Osteoblast (primary cell): Measurements from ENCODE around the gene POU6F2. TPM values are rescaled to one million over a fixed set of nuclear protein-coding genes. Genes with fewer than 3 reads are reported as not detected.

Source experiments
- DNase-seq: peaks from one replicate; pipeline ENCODE4 v3.0.0; 2011; ENCODE audit warnings: low spot score, mixed read lengths; ENCODE audit not compliant: insufficient read length; ENCODE audit errors: missing footprints
- H2AFZ ChIP-seq: 2 replicates; pipeline ENCODE4 v1.6.0; 2011; ENCODE audit warnings: mild to moderate bottlenecking, low read length
- H3K27ac ChIP-seq: 2 replicates; pipeline ENCODE4 v1.5.1; 2011; ENCODE audit warnings: mild to moderate bottlenecking, low read depth, low read length, moderate library complexity
- H3K27me3 ChIP-seq: 2 replicates; pipeline ENCODE4 v1.6.0; 2012; ENCODE audit warnings: mild to moderate bottlenecking, control low read depth, inconsistent platforms, low read length, moderate library complexity; ENCODE audit not compliant: insufficient read depth
- H3K36me3 ChIP-seq: 2 replicates; pipeline ENCODE4 v1.5.1; 2011; ENCODE audit warnings: mild to moderate bottlenecking, low read length, control low read depth, moderate library complexity; ENCODE audit not compliant: insufficient read depth
- H3K4me1 ChIP-seq: 2 replicates; pipeline ENCODE4 v1.5.1; 2011; ENCODE audit warnings: mild to moderate bottlenecking, low read length, control low read depth, moderate library complexity; ENCODE audit not compliant: insufficient read depth
- H3K4me2 ChIP-seq: 2 replicates; pipeline ENCODE4 v1.6.0; 2011; ENCODE audit warnings: mild to moderate bottlenecking, low read length; ENCODE audit not compliant: insufficient read depth
- H3K4me3 ChIP-seq: fragments of 200-600 bp; sonication (generic); 3 replicates; pipeline ENCODE4 v1.5.1; 2012; ENCODE audit warnings: mild to moderate bottlenecking, low read length, inconsistent platforms; ENCODE audit not compliant: insufficient read depth
- H3K79me2 ChIP-seq: 2 replicates; pipeline ENCODE4 v1.6.0; 2012; ENCODE audit warnings: mild to moderate bottlenecking, low read length, control low read depth, inconsistent platforms; ENCODE audit not compliant: insufficient read depth
- H3K9me3 ChIP-seq: 2 replicates; pipeline ENCODE4 v1.5.1; 2011; ENCODE audit warnings: low read depth, low read length, control low read depth
- H4K20me1 ChIP-seq: 2 replicates; pipeline ENCODE4 v1.6.0; 2012; ENCODE audit warnings: mild to moderate bottlenecking, low read length, control low read depth; ENCODE audit not compliant: insufficient read depth
- total RNA-seq: library from RNA; depleted of rRNA; stranded (reverse); fragments of >200 nt; gene quantifications from 2 replicates; pipeline ENCODE4 v1.2.3, GENCODE V29; 2012
- TF ChIP-seq, protein P1 (sequence below): IDR thresholded peaks from 2 replicates; pipeline ENCODE4 v1.5.1; 2011; ENCODE audit warnings: mild to moderate bottlenecking, low read depth, low read length, moderate library complexity; ENCODE audit errors: extremely low read depth

POU6F2 gene
- total RNA-seq, 1 donor, result not detected

DNA sequence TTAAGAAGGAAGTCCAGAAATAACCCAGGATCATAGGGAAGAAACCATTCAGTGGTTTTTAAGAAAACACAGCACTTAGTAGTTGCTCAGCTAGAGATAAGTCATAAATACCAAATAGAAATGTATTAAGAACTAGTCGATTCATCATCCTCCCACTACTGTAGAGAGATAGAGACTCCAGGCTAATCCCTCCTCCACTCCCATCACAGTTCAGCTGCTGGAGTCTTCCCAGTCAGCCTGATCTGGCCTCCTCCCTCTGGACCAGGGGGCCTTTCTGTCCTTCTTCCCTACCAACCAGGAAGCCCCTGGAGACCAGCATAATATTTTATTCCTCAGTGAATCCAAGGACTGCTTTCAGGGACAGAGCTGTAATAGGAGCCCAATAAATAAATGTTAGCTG is 294.4 kb downstream of the POU6F2 start:
- Histone ChIP-seq H3K27ac (no peak overlapping the region), H3K4me2 (no peak overlapping the region), H3K79me2 (no peaks in the 10 kb centered on the region), H3K36me3 (no peaks in the 10 kb centered on the region), H4K20me1 (no peaks in the 10 kb centered on the region), H3K9me3 (no peaks in the 10 kb centered on the region), H2AFZ (no peak overlapping the region), H3K4me3 (no peak overlapping the region), H3K27me3 (no peaks in the 10 kb centered on the region), H3K4me1 (no peaks in the 10 kb centered on the region)
- TF ChIP-seq, protein P1, sequence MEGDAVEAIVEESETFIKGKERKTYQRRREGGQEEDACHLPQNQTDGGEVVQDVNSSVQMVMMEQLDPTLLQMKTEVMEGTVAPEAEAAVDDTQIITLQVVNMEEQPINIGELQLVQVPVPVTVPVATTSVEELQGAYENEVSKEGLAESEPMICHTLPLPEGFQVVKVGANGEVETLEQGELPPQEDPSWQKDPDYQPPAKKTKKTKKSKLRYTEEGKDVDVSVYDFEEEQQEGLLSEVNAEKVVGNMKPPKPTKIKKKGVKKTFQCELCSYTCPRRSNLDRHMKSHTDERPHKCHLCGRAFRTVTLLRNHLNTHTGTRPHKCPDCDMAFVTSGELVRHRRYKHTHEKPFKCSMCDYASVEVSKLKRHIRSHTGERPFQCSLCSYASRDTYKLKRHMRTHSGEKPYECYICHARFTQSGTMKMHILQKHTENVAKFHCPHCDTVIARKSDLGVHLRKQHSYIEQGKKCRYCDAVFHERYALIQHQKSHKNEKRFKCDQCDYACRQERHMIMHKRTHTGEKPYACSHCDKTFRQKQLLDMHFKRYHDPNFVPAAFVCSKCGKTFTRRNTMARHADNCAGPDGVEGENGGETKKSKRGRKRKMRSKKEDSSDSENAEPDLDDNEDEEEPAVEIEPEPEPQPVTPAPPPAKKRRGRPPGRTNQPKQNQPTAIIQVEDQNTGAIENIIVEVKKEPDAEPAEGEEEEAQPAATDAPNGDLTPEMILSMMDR, result no peak
- DNase-seq, result no peak

- Histone ChIP-seq H3K4me1 (no peaks in the 10 kb centered on the region), H4K20me1 (no peaks in the 10 kb centered on the region), H3K27me3 (no peaks in the 10 kb centered on the region), H3K9me3 (no peaks in the 10 kb centered on the region), H3K36me3 (no peaks in the 10 kb centered on the region), H2AFZ (no peak overlapping the region), H3K4me3 (no peak overlapping the region), H3K27ac (no peak overlapping the region), H3K4me2 (no peak overlapping the region), H3K79me2 (no peaks in the 10 kb centered on the region)
- TF ChIP-seq, protein P1, result no peak
- no peak for DNase-seq
Observed at GRCh38 chr7:39272691-39273090, 295.0 kb downstream of the POU6F2 start.

DNA sequence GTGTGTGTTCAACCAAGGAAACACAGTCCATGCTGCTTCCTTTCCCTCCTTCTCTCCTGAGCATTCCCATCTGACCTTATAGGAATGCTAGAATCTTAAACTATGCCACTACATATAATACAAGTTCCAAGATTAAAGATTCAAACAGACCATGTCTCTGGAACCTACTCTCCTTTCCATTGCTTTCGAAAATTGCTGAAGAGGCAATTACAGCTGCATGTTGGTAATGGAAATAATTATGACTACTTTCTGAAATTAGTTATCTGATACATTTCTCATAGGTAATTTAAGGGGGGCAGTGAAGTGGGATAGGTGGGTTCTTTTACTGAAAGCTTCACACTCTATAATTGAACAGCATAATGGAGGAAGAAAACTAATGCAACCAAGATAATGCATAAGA is 302.6 kb downstream of the POU6F2 start:
- TF ChIP-seq, protein P1, result no peak
- no peaks in the 10 kb centered on the region for H3K79me2 ChIP-seq
- no peak overlapping the region for H3K4me2 ChIP-seq
- H2AFZ ChIP-seq, result no peak overlapping the region
- no peaks in the 10 kb centered on the region for H4K20me1 ChIP-seq
- no peak for DNase-seq
- H3K4me3 ChIP-seq, result no peak overlapping the region
- H3K4me1 ChIP-seq, result no peaks in the 10 kb centered on the region
- H3K27ac ChIP-seq, result no peak overlapping the region
- H3K27me3 ChIP-seq, result no peaks in the 10 kb centered on the region
- no peaks in the 10 kb centered on the region for H3K36me3 ChIP-seq
- no peaks in the 10 kb centered on the region for H3K9me3 ChIP-seq

DNA sequence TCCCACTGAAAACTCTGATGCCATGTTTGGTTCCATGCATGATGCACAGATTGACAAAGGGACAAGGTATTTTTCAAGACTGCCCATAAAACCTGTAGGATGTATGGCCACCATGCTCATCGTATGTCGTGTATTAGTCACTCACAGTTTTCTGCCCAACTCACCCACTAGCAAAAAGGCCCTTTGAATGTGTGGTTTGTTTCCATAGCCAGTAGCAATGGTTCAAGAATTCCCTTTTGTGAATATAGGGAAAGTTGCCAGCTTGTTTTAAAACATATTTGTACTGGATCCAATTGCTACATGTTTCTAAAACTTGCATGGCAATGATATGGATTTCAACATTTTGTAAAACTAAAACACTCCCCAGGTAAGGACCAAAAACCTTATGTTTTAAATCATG is 307.5 kb downstream of the POU6F2 start:
- H3K4me2 ChIP-seq, result no peak overlapping the region
- no peaks in the 10 kb centered on the region for H4K20me1 ChIP-seq
- no peaks in the 10 kb centered on the region for H3K79me2 ChIP-seq
- no peaks in the 10 kb centered on the region for H3K9me3 ChIP-seq
- H2AFZ ChIP-seq, result no peak overlapping the region
- no peaks in the 10 kb centered on the region for H3K27me3 ChIP-seq
- TF ChIP-seq, protein P1, result no peak
- no peaks in the 10 kb centered on the region for H3K36me3 ChIP-seq
- H3K27ac ChIP-seq, result no peak overlapping the region
- no peak for DNase-seq
- no peaks in the 10 kb centered on the region for H3K4me1 ChIP-seq
- H3K4me3 ChIP-seq, result no peak overlapping the region
